NCI-H2171 (cell line): ENCODE measurements around the gene LARGE2.

Source experiments
- DNase-seq: peaks from one replicate; lab custom pipeline; 2025; lab: John Stamatoyannopoulos, UW

The LARGE2 gene

GRCh38 chr11:45922425-45923082 lies at the start of gene LARGE2:
LARGE2 (plus strand) TSS chr11:45922656; CDS start chr11:45922883, 227 bp downstream.
- DNase-seq: peak; percentile 59

- no peak for DNase-seq
Measured at GRCh38 chr11:45876401-45876800, 46.1 kb upstream of the LARGE2 start.

DNA sequence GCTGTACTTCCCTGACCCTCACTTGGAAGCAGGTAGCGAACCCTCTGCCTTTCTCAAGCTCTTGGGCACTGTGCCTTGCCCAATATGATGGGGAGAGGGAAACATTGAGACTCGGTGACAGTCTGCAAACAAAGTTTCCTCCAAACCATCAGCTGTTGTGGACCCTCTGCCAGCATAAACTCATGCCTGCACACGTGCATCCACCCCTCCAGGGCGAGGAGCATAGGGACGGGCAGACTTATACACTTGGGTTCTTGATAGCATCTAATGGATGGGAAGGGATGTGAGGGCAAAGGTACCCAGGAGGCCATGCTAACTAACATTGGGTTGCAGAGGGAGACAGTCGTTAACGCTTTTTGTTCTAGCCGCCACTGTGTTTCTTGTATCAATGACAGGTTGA lies 45.2 kb upstream of the LARGE2 start:
- DNase-seq: no peak

- no peak for DNase-seq
Measured at GRCh38 chr11:45877845-45878244, 44.6 kb upstream of the LARGE2 start.

DNA sequence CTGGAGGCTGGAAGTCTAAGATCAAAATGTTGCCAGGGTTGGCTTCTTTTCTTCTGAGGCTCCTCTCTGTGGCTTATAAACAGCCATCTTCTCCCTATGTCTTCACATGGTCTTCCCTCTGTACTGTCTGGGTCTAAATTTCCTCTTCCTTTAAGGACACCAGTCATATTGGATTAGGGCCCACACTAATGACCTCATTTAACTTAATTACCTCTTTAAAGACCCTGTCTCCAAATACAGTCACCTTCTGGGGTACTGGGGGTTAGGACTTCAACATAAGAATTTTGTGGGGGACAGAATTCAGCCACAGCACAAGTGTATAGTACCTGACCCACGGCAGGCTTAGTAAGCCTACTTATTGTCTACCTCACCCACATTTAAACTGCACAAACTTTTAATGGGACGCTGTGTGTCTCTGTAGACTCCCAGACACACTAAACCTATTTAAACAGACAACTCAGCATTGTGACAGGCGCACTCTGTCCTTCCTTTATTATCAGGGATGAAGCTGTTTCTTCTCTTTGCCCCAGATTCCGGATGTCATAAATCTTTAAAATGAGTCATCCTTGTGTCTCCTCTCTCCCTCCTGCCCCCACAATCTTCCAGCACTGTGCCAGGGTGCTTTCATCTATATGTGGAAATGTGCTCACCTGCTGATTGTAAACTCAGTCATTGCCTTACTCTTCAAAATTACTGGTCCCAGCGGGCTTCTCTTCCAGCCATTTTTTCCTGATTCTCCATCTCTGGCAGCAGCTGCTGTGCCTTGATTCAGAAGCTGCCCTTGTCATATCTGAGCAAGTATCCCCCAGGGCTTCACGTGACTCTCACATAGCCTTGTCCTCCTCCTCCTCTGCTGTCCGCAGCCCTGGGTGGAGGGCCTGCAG lies 42.4 kb upstream of the LARGE2 start:
- DNase-seq: no peak

DNA sequence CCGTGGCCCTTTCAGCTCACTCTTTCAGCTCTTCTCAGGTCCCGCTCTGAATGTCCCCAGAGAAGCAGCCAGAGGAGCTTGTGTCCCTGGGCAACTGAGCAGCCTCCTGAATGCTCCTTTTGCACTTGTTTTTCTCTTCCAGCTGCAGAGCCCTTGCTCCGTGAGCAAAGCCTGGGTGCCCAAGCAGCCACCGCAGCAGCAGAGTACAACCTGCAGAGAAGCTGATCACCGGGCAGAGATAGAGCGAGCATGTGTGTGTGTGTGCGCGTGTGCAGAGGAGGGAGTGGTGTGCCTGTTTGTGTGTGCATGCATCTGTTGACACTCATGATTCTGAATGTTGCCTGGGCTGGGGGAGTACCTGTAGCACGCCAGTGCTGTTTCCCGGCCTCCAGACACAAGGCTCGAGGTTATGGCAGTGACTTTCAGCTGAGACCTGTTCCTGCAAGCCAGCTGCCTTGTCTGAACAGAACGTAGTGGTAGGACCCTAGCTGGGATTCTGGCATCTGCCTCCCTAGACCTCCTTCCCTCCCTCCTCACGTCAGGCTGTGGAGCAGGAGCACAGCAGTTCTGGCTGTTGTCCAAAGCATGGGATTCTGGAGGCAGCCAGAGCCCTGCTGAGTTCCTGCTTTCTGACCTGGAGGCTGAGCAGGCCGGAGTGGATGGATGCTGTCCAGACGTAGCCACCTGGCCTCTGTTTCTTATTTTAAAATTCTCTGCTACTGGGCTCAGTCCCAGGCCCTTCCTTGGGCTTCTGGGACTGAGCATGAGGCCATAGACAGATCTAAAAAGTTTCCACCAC lies 41.5 kb upstream of the LARGE2 start:
- DNase-seq: peak; percentile 67

GRCh38 chr11:45881708-45882368 lies 40.6 kb upstream of the LARGE2 start:
- DNase-seq: no peak

- DNase-seq: no peak
Measured at GRCh38 chr11:45884596-45885185, 37.8 kb upstream of the LARGE2 start.

DNA sequence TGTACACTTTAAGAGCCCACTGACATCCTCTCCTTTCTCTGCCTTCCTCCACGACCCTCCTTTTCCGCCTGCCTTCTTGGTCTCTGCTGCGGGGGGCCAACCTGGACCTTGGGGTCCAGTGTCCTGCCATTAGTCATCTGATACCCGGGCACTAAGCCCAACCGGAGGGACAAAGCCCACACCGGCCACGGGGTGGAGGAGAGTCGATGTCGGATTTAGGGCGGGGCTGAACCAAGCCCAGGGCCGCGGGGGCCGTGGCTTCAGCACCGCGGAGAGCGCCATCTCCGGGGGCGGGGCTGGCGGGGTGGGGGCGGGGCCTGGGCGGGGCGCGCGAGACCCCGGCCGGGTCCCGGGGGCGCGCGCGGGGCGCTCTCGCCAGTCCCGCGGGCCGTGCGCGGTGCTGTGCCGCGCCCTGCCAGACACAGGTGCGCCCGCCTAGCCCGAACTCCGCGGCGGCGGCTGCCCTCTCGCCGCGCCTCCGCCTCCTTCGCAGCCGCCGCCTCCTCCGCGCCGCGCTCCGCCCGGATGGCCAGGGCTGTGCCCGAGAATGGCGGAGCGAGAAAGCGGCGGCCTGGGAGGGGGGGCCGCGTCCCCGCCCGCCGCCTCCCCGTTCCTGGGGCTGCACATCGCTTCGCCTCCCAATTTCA lies 37.1 kb upstream of the LARGE2 start, which contains the start of gene MAPK8IP1:
Gene MAPK8IP1, plus strand, starts transcription at position 378 of the 647 bp plus-strand sequence. Its CDS starts 170 bp downstream, at position 548.
- peak; percentile 78 for DNase-seq

DNA sequence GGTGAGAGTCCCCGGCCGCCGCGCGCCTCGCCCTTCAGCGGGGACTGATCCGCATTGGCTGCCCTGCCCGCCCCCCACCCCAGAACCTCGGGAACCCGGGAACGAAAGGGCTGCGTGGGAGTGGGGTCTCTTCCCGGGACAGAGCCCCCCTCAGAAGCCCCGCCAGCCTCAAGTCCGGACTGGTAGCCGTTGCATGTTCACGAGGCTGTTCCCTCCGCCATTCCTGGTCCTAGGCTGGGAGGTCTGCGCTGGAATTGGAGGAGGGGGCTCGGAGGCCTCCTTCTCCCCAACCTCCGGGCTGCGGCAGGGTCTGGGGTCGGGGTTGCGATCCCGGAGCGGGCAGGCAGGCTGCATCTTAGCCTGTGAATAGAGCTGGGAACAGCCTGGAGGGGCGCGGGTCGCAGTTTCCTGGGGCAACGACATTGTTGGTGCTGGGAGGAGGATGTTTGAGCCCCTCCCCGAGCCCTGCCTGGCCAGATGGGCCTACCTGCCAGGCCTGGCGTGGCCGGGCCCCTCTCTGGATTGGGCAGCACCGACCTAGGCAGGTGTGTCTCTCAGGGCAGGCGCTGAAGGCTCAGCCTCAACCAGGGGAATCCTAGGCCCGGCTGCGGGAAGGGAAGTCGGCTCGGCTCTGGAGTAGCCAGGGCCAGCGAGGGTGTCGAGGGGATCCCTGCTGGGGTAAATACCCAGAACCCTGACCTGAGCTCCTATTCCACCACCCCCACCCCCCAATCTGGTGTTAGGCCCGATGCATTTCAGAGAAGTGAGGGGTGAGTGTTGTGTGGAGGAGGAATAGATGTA lies 36.3 kb upstream of the LARGE2 start:
- no peak for DNase-seq

- no peak for DNase-seq
Measured at GRCh38 chr11:45886816-45887520, 35.5 kb upstream of the LARGE2 start.

DNA sequence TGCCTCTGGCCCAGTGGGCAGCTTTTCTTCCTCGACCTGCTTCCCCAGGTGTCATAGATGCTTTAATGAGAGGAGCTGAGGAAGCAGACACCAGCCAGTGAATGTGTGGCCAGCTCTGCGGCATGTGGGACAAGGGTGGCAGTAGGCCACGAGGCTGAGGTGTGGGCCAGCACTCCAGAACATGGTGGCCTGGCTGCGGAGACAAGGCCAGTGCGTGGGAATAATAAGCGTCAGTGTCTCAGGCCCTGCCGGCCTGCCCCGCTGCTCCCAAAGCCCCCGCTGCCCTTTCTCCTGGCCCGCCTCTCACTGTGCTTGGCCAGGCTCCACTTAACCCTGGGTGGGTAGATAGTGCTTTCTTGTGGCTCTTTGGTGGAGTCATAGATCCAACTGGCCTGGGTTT lies 34.9 kb upstream of the LARGE2 start:
- no peak for DNase-seq

DNA sequence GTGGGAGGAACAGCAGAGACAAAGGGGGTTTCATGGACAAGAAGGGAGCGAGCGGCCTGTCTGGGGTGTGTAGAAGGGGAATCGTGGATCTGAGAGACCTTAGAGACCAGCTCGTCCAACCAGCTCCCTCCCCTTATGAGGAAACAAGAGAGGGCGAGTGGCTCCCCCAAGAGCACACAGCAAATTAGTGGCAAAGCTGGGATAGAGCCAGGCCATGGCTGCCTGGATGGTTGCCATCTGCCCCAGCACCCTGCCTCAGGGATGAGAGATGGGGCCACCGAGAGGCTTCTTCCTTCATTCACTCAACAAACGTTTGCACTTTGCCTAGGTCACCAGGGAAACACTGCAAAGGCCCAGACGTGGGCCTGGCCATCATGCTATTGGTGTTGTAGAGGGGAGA lies 32.9 kb upstream of the LARGE2 start:
- no peak for DNase-seq

- no peak for DNase-seq
Measured at GRCh38 chr11:45889966-45890365, 32.5 kb upstream of the LARGE2 start.

DNA sequence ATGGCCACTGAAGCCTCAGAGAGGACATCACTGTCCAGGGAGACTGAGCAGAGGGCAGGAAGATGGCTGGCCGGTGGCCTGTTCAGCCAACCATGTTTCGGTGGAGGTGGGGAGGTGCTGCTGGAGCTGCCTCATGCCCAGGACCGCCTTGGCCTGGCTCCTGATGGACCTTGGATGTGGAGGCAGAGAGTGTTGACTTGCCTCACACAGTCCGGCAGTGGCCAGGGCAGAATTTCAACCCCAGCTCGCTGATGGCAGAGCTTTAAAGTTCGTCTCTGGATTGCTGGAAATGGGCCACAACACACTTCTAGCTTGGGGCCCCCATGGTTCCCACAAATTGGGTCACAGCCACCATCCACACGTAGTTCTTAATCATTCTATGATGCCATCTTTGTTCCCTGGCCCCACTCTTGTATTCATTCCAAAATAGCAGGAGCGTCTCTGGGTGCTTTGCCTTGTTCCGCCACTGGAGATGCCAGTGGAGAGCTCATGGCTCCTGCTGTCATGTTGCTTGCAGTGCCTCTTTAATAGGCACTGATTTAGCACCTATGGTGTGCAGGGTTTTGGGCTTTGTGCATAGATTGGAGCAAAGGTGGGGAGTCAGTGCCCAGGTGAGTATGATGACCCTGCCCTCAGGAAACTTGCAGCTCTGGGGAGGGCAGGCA lies 31.4 kb upstream of the LARGE2 start:
- DNase-seq: no peak

DNA sequence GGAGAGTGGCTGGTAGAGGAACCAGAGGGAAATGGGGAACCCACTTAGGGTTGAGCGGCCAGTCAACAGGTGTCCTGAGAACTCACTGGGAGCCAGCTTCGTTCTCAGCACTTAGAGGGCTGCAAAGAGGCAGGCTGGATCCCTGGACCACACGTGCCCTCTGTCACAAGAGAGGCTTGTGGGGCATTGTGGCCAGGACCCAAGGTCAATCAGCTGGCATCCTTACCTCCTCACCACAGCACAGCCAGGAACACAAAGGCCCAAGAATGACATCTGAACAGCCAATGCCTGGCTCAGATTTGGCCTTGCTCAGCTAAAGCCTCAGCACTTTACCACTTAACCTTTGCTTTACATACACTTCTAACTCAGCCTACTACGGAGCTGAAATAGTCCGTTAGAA lies 29.6 kb upstream of the LARGE2 start:
- DNase-seq: no peak

GRCh38 chr11:45894555-45895247 lies 27.8 kb upstream of the LARGE2 start:
- no peak for DNase-seq

GRCh38 chr11:45895553-45896259 lies 26.8 kb upstream of the LARGE2 start:
- no peak for DNase-seq
